PC-3 (cell line): Measurements from ENCODE around the gene NCOA7. TPM values are rescaled to one million over a fixed set of nuclear protein-coding genes. Genes with fewer than 3 reads are reported as not detected.

Experiments used
- ATAC-seq: fragments of 200-7000 bp; cut with Tn5 transposase; 2 replicates; pipeline ENCODE4 v1.9.1; 2020; ENCODE audit warnings: mild to moderate bottlenecking, moderate library complexity
- BruUV-seq: library from RNA; stranded (reverse); fragments of 400-500 nt; replicated peaks from 2 replicates; lab custom pipeline; 2021; lab: Mats Ljungman, UMichigan
- CTCF ChIA-PET: fragments of 300-600 bp; sonication (Branson Sonifier 250); formaldehyde crosslinking; loops from one replicate; lab custom pipeline; 2022; ENCODE audit warnings: antibody characterized with exemption; lab: Charles Lee
- POLR2A ChIA-PET: fragments of 300-600 bp; sonication (Branson Sonifier 250); formaldehyde crosslinking; loops from one replicate; lab custom pipeline; 2022; ENCODE audit warnings: antibody characterized with exemption; ENCODE audit not compliant: unreplicated experiment; lab: Charles Lee
- DNase-seq: peaks from one replicate; pipeline ENCODE4 v3.0.0-alpha.2; 2015
- H2AFZ ChIP-seq: fragments of 300-600 bp; sonication (generic); 2 replicates; pipeline ENCODE4 v1.6.0; 2016; ENCODE audit warnings: antibody characterized with exemption, low read length
- H3F3A ChIP-seq: fragments of 300-600 bp; sonication (generic); one replicate; pipeline ENCODE4 v1.6.0; 2017; ENCODE audit warnings: antibody characterized with exemption, low read length, control low read depth, mild to moderate bottlenecking; ENCODE audit not compliant: unreplicated experiment
- H3K27ac ChIP-seq: fragments of 300-600 bp; sonication (generic); 2 replicates; pipeline ENCODE4 v1.5.1; 2016; ENCODE audit warnings: mild to moderate bottlenecking, low read length
- H3K27me3 ChIP-seq: fragments of 300-600 bp; sonication (generic); 2 replicates; pipeline ENCODE4 v1.6.1; 2016; ENCODE audit warnings: low read length, mixed read lengths
- H3K36me3 ChIP-seq: fragments of 300-600 bp; sonication (generic); 2 replicates; pipeline ENCODE4 v1.6.1; 2016; ENCODE audit warnings: low read depth, mixed run types, low read length, mixed read lengths
- H3K4me1 ChIP-seq: fragments of 300-600 bp; sonication (generic); 2 replicates; pipeline ENCODE4 v1.5.1; 2016; ENCODE audit warnings: low read length; ENCODE audit not compliant: insufficient read depth
- H3K4me2 ChIP-seq: fragments of 300-600 bp; sonication (generic); 2 replicates; pipeline ENCODE4 v1.6.0; 2016; ENCODE audit warnings: low read length
- H3K4me3 ChIP-seq: fragments of 300-600 bp; sonication (generic); 2 replicates; pipeline ENCODE4 v1.5.1; 2016; ENCODE audit warnings: mild to moderate bottlenecking, low read length, mixed read lengths
- H3K79me2 ChIP-seq: fragments of 300-600 bp; sonication (generic); 2 replicates; pipeline ENCODE4 v1.6.1; 2017; ENCODE audit warnings: low read length, mixed read lengths
- H3K9ac ChIP-seq: fragments of 300-600 bp; sonication (generic); 2 replicates; pipeline ENCODE4 v1.6.0; 2016; ENCODE audit warnings: mild to moderate bottlenecking, low read length
- H3K9me2 ChIP-seq: fragments of 300-600 bp; sonication (generic); replicated peaks from 2 replicates; pipeline ENCODE4 v1.6.1; 2016; ENCODE audit warnings: mixed run types, low read length, mixed read lengths
- H3K9me3 ChIP-seq: fragments of 300-600 bp; sonication (generic); 2 replicates; pipeline ENCODE4 v1.6.1; 2016; ENCODE audit warnings: low read length, mixed read lengths
- H4K20me1 ChIP-seq: fragments of 300-600 bp; sonication (generic); 2 replicates; pipeline ENCODE4 v1.6.1; 2016; ENCODE audit warnings: low read length, mixed read lengths
- EZH2 ChIP-seq: fragments of 300-600 bp; sonication (generic); IDR thresholded peaks from one replicate; pipeline ENCODE4 v1.6.1; 2017; ENCODE audit warnings: antibody characterized with exemption, mild to moderate bottlenecking, low read length; ENCODE audit not compliant: unreplicated experiment
- EZH2phosphoT487 ChIP-seq: fragments of 300-600 bp; sonication (generic); IDR thresholded peaks from 2 replicates; pipeline ENCODE4 v1.6.1; 2018; ENCODE audit warnings: mild to moderate bottlenecking, antibody characterized with exemption, low read length, borderline replicate concordance
- intact Hi-C: fragments of 100-400 bp; cut with micrococcal nuclease; formaldehyde crosslinking; loops from 2 replicates; pipeline ENCODE4 v1.9.0; 2023
- total RNA-seq: library from RNA; depleted of rRNA; stranded (reverse); fragments of >200 nt; gene quantifications from 2 replicates; pipeline ENCODE4 v1.2.3, GENCODE V29; 2014
- TF ChIP-seq, protein P1 (sequence below): fragments of 300-600 bp; sonication (generic); conservative IDR thresholded peaks from 2 replicates; pipeline ENCODE4 v1.5.1; 2017; ENCODE audit warnings: antibody characterized with exemption, low read depth, mild to moderate bottlenecking, low read length

Gene NCOA7
- total RNA-seq, 1 experiment from 2014 or later, result 13.4 TPM

DNA sequence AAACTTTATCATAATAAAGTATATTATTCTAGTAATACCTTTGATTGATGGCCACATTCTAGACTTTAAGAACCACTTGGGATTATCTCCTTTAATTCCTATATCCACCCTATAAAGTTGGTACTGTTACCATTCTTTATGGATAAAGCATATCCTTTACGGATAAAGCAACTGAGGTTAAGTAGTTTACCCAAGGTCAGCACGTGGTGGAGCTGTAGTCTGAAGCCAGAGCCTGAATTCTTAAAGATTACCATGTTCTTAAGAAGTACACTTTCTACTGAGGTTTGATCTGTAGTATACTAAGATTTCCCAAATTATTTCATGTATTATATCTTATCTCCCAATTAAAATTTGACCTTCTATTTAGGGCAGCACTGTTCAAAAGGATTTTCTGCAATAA, 3.0 kb upstream of the NCOA7 start:
- DNase-seq (peak; percentile 11), ATAC-seq (no peak)
- TF ChIP-seq, protein P1, sequence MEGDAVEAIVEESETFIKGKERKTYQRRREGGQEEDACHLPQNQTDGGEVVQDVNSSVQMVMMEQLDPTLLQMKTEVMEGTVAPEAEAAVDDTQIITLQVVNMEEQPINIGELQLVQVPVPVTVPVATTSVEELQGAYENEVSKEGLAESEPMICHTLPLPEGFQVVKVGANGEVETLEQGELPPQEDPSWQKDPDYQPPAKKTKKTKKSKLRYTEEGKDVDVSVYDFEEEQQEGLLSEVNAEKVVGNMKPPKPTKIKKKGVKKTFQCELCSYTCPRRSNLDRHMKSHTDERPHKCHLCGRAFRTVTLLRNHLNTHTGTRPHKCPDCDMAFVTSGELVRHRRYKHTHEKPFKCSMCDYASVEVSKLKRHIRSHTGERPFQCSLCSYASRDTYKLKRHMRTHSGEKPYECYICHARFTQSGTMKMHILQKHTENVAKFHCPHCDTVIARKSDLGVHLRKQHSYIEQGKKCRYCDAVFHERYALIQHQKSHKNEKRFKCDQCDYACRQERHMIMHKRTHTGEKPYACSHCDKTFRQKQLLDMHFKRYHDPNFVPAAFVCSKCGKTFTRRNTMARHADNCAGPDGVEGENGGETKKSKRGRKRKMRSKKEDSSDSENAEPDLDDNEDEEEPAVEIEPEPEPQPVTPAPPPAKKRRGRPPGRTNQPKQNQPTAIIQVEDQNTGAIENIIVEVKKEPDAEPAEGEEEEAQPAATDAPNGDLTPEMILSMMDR, result 0 out of 2 replicates have a peak, but pooled peaks have one; percentile 31
- no peak for TF ChIP-seq EZH2phosphoT487
- Histone ChIP-seq H3K9me3 (no peaks in the 10 kb centered on the region), H3K9ac (no peak overlapping the region), H3K27ac (no peak overlapping the region), H3K27me3 (no peaks in the 10 kb centered on the region), H3K4me3 (no peak overlapping the region), H3K36me3 (no peaks in the 10 kb centered on the region), H3K79me2 (peaks cover 9% of the 10 kb centered on the region; the same call in 1 of the 2 replicates), H3K4me2 (no peak overlapping the region), H4K20me1 (no peaks in the 10 kb centered on the region), H3K9me2 (no peaks in the 10 kb centered on the region), H3F3A (no peaks in the 10 kb centered on the region), H2AFZ (no peak overlapping the region), H3K4me1 (peaks cover 28% of the 10 kb centered on the region)
- BruUV-seq, result no TSS peak
- ChIA-PET POLR2A (no interaction called here), CTCF (no interaction called here)
- intact Hi-C loops, result no loop called here

DNA sequence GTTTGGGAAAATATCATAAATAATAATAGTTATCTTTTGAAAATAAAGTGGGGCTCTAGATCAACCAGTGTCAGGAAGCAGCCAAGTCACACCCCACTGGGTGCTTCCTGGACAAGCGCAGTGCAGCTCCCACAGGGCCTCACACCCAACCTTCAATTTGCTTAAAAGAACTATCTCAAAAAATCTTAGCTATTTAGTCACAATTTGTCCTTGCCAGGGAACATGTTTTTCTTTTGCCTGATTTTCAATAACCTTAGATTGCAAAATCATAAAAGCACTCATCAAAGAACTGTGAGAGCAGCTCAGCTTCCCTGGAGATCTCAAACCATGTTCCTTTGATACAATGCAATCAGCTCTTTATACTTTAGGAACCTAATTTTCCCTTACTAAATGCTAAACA, 1.6 kb upstream of the NCOA7 start:
- no peak overlapping the region for H2AFZ ChIP-seq
- no peak overlapping the region for H3K4me2 ChIP-seq
- POLR2A ChIA-PET, result interaction anchor here (0.7 kb wide), 1 partner anchor 1975 kb away, joined by 4 read pairs; no protein-coding TSS in a partner anchor
- H3K27me3 ChIP-seq, result no peaks in the 10 kb centered on the region
- H3K36me3 ChIP-seq, result no peaks in the 10 kb centered on the region
- H3K4me3 ChIP-seq, result no peak overlapping the region
- ATAC-seq (no peak), DNase-seq (no peak)
- no peaks in the 10 kb centered on the region for H3K9me2 ChIP-seq
- intact Hi-C loops, result no loop called here
- peaks cover 11% of the 10 kb centered on the region; the same call in 1 of the 2 replicates for H3K79me2 ChIP-seq
- H3K4me1 ChIP-seq, result peaks cover 37% of the 10 kb centered on the region
- no peaks in the 10 kb centered on the region for H3K9me3 ChIP-seq
- no peak for TF ChIP-seq EZH2
- TF ChIP-seq, protein P1, result no peak
- no peak overlapping the region for H3K9ac ChIP-seq
- no peaks in the 10 kb centered on the region for H3F3A ChIP-seq
- BruUV-seq, result no TSS peak
- CTCF ChIA-PET, result interaction anchor here (0.8 kb wide), 1 partner anchor 167 kb away, joined by 4 read pairs; the partner anchor contains the start of gene HINT3
- H4K20me1 ChIP-seq, result no peaks in the 10 kb centered on the region
- H3K27ac ChIP-seq, result no peak overlapping the region
